GM12872 (cell line): ENCODE results near the gene SLC22A3.

Experiments used
- CTCF ChIP-seq: IDR thresholded peaks from 3 replicates; pipeline ENCODE4 v1.5.1; 2011; ENCODE audit warnings: low read depth, mild to moderate bottlenecking, low read length, moderate library complexity; ENCODE audit not compliant: insufficient read depth

The SLC22A3 gene

GRCh38 chr6:160378882-160379281 is 30.7 kb downstream of the SLC22A3 start:
- TF ChIP-seq CTCF, result no peak

DNA sequence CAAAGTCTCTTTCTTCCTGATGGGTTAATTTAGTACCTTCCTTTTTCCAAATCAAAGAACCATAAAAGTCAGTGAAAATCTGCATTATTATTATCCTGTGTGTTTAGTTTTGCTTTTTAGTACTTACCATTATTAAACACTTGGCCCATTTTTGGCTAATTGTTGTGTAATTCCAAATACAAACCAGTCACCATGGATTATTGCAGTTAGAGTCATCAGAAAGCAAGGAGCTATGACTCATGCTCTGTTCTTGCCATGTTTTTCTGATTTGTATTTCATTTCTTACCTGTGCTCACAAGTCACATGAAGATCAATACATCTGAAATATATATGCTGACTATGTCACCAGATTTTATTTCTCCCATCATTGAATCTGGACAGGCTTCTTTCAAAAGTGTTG is 31.3 kb downstream of the SLC22A3 start:
- no peak for TF ChIP-seq CTCF

- no peak for TF ChIP-seq CTCF
Measured at GRCh38 chr6:160382946-160383345, 34.8 kb downstream of the SLC22A3 start.

- no peak for TF ChIP-seq CTCF
Measured at GRCh38 chr6:160386869-160387530, 38.8 kb downstream of the SLC22A3 start.

- TF ChIP-seq CTCF, result no peak
Measured at GRCh38 chr6:160387916-160388643, 39.9 kb downstream of the SLC22A3 start.

GRCh38 chr6:160388922-160389321 is 40.7 kb downstream of the SLC22A3 start:
- no peak for TF ChIP-seq CTCF

DNA sequence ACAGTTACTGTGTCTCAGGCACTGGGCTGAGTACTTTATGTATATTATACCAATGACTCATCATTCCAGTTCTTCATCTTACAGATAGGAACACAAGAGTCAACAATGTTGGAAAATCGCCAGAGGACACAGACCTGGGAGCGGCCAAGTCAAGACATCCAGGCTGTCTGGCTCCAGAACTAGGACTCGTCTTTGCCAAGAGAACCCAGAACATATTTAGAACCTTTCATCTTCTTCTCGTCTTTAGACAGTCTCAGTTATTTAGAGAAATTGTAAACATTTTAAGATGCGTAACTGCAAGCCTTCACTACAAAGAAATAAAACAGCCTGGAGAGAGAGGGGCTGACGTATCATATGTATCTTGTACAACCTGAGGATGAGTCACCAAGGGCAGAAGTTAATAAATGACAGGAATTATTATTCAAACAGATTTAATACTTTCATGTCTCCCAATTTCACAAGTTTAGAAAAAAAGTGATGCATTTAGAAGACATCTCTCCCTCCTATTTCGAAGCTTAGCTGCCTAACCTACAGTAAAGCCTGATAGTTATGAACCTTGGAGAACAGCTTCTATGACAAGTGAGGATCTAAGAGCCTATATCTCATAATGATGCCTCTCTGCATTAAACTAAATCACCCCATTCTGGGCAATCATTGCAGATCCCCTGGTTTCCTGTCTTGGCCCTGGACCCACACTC is 43.4 kb downstream of the SLC22A3 start:
- no peak for TF ChIP-seq CTCF
